Brain microvascular endothelial cell (primary cell): ENCODE data around the gene SLC43A2.

Experiments
- DNase-seq: peaks from one replicate; pipeline ENCODE4 v3.0.0-alpha.2; 2020
- H3K27ac ChIP-seq: fragments of 250-450 bp; sonication (Bioruptor Pico); 2 replicates; pipeline ENCODE4 v1.5.1; 2020; ENCODE audit warnings: mild to moderate bottlenecking, moderate library complexity
- H3K27me3 ChIP-seq: fragments of 250-450 bp; sonication (Bioruptor Pico); replicated peaks from 2 replicates; pipeline ENCODE4 v1.5.1; 2020; ENCODE audit warnings: mild to moderate bottlenecking
- H3K36me3 ChIP-seq: fragments of 250-450 bp; sonication (Bioruptor Pico); replicated peaks from 2 replicates; pipeline ENCODE4 v1.5.1; 2020; ENCODE audit warnings: mild to moderate bottlenecking
- H3K4me3 ChIP-seq: 2 replicates; pipeline ENCODE4 v1.5.1; 2011; ENCODE audit warnings: low read depth, mild to moderate bottlenecking, control low read depth, low read length, moderate library complexity
- CTCF ChIP-seq: IDR thresholded peaks from 2 replicates; pipeline ENCODE4 v1.5.1; 2011; ENCODE audit warnings: low read depth, mild to moderate bottlenecking, moderate library complexity, low read length, control low read depth, inconsistent platforms; ENCODE audit errors: missing control alignments
- in situ Hi-C: cut with HindIII; loops from 2 replicates; pipeline ENCODE4 v1.10.0; 2017; ENCODE audit warnings: low sequenced_read_pairs, low pct_ligation_motif_present

SLC43A2 gene

GRCh38 chr17:1648173-1648962, 19.7 kb upstream of the SLC43A2 start:
- TF ChIP-seq CTCF, result peak; percentile 32
- Histone ChIP-seq H3K27ac (no peak overlapping the region), H3K4me3 (peak overlapping the region; percentile 49), H3K36me3 (peaks cover 27% of the 10 kb centered on the region), H3K27me3 (no peaks in the 10 kb centered on the region)
- in situ Hi-C loops, result no loop called here
- no peak for DNase-seq

DNA sequence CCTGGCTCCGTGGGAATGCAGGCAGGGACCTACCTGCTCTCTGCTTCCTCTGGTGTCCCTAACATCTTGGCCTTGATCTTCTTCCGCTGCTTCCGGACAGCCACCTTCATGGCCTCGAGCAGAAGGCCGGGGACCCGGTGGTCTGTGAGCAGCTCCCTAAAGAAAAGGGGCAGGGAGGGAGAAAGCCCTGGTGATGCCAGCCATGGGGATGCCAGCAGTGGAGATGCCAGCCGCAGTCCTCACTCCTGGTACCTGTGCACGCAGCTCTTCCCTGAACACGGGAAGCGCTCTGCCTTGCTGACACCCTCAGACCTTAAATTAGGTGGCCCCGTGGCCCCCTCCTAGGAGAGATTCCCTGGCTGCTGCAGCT, 19.2 kb upstream of the SLC43A2 start:
- Histone ChIP-seq H3K27me3 (no peaks in the 10 kb centered on the region), H3K27ac (no peak overlapping the region), H3K36me3 (peaks cover 21% of the 10 kb centered on the region), H3K4me3 (no peak overlapping the region)
- DNase-seq, result no peak
- no peak for TF ChIP-seq CTCF
- in situ Hi-C loops, result no loop called here

DNA sequence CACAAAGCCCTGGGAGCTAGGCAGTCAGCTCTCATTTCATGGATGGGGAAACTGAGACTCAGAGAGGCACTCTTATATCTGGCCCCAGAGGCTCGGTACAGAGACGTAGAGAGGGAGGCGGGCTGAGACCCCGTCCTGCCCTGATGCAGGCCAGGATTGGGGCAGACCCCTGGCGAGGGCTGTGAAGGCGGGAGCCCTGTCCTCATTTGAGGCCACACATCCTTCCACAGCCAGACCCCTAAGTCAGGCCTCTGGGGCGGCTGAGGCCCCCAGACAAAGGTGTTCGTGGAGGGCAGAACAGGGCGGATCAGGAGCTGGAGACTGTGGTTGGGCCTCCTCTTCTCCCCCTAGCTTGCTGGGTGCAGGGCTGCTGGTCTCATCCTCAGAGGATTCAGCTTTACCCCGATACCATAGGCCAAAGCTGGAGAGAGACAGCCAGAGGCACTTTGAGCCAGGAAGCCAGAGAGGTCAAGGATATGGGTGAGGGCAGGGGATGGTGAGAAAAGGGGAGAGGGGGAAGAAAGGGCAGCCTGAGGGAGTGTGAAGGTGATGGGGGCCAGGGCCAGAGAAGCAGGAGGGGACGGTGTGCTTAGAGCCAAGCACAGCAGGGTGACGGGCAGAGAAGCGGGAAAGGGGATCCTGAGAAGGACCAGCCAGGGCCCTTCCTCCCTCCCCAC, 17.7 kb upstream of the SLC43A2 start:
- in situ Hi-C loops, result no loop called here
- Histone ChIP-seq H3K27me3 (no peaks in the 10 kb centered on the region), H3K27ac (no peak overlapping the region), H3K4me3 (no peak overlapping the region), H3K36me3 (peaks cover 8% of the 10 kb centered on the region)
- TF ChIP-seq CTCF, result no peak
- DNase-seq, result no peak

GRCh38 chr17:1645207-1646171, 16.9 kb upstream of the SLC43A2 start, which contains the start of gene SCARF1:
Gene SCARF1, minus strand, starts transcription at chr17:1645732. Its CDS starts 35 bp downstream, at chr17:1645697.
- H3K27ac ChIP-seq, result no peak within 1 kb of the TSS
- no peak for DNase-seq
- no peaks in the 10 kb centered on the region for H3K36me3 ChIP-seq
- no peaks in the 10 kb centered on the region for H3K27me3 ChIP-seq
- in situ Hi-C loops, result no loop called here
- no peak within 1 kb of the TSS for H3K4me3 ChIP-seq
- TF ChIP-seq CTCF, result no peak

DNA sequence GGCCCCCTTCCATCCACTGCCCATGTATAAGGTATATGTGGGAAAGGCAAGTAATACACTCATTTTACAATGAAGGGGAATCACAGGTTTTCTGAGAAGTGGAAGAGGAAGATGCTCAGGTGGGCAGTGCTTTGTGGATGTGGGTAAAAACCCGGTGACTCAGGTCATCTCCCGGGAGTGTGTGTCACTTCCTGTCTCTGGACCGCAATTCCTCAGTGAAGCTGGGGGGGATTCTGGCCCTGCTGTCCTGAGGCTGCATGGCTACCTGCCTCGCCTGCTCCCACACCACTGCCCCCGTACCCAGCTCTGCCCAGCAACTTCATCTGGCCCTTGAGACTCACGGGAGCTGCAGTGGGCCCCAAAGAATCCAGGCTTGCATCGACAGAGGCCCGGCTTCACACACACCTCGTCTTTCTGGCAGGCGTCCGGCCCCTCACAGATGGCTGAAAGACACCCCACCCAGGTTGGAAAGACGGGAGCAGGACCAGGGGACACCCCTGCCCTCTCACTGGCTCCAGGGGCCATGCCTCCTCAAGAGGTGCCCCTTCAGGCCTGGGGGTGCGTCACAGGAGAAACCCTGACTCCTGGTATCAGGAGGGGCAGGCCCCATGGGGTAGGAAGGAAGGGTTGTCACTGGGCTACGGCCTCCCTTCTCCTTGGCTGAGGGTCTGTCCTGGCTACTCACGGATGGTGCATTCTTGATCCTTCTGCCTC, 16.0 kb upstream of the SLC43A2 start:
- no peaks in the 10 kb centered on the region for H3K36me3 ChIP-seq
- in situ Hi-C loops, result no loop called here
- no peak overlapping the region for H3K4me3 ChIP-seq
- H3K27ac ChIP-seq, result no peak overlapping the region
- no peaks in the 10 kb centered on the region for H3K27me3 ChIP-seq
- no peak for TF ChIP-seq CTCF
- DNase-seq, result no peak
